Left ventricle myocardium superior (tissue), 1 donor: Measurements from ENCODE around the gene RMI2. TPM values are rescaled to one million over a fixed set of nuclear protein-coding genes. Genes with fewer than 3 reads are reported as not detected.
"Not testable (repeated sequence)": the region's sequence is repeated elsewhere in the genome, so short reads cannot be mapped to it uniquely, and the experiment has no call there.

Source experiments
- ATAC-seq: fragments of 200-7000 bp; cut with Tn5 transposase; one replicate; pipeline ENCODE4 v1.9.1; 2020; ENCODE audit warnings: mild to moderate bottlenecking, moderate library complexity
- DNase-seq: peaks from one replicate; pipeline ENCODE4 v3.0.0-alpha.2; 2020
- intact Hi-C: fragments of 100-400 bp; cut with micrococcal nuclease; formaldehyde crosslinking; loops from one replicate; pipeline ENCODE4 v1.11.0; 2022
- total RNA-seq: library from RNA; stranded (reverse); fragmentation: NEBNext Ultra II Directional; extraction: Animal tissue kit (Norgen Biotek cat#: 25700); gene quantifications from one replicate; pipeline ENCODE4 v1.2.1, GENCODE V29; 2021
- donor health status: DM: no; HTN: yes; CAD: no; lungs with severe emphysema.

The RMI2 gene
- total RNA-seq, 1 donor from 2014 or later, result 0.45 TPM

DNA sequence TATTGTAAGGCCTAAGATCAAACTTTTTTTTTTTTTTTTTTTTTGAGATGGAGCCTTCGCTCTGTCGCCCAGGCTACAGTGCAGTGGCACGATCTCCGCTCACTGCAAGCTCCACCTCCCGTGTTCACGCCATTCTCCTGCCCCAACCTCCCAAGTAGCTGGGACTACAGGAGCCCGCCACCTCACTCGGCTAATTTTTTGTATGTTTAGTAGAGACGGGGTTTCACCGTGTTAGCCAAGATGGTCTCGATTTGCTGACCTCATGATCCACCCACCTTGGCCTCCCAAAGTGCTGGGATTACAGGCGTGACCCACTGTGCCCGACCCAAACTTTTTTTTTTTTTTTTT lies 25.6 kb downstream of the RMI2 start:
- ATAC-seq, intact Hi-C loops, DNase-seq: not testable (repeated sequence)

DNA sequence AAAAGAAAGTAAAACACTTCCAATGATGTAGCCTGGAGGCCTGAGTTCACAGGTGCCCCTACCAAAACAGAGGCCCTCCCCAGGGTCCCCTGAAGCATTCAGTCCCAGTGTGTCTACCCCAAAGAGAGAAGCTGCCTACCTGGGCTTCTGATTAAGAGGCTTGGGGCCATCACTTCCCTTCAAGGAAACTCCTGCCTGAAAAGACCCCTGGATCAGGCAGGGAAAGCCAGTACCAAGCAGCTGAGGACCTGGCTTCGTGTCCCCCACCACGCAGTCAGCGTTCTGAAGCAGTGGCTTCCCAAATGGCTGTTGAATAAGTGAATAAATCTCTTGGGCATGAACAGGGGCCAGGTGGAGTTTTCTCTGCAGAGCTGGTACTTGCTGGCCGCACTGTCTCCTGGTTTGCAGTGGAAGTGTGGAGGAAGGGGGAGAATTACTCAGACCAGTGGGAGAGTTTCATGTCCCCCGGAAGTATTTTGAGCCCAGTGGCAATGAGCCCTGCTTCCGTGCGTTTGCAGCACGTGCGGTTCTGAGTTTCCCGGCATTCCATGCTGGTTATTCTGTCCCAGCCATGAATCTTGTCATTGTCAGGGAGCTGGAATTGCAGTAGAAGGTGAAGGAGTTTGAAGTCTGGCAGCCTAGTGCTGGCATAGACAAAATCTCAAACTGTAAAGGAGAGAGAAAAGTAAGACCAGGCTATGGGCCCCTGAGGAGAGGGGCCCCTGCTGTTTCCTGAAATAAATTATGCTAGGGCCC lies 27.0 kb downstream of the RMI2 start:
- intact Hi-C loops, result no loop called here
- ATAC-seq, result no peak
- DNase-seq, result no peak

GRCh38 chr16:11372829-11373306 lies 27.6 kb downstream of the RMI2 start:
- intact Hi-C loops, result no loop called here
- no peak for DNase-seq
- ATAC-seq, result no peak

DNA sequence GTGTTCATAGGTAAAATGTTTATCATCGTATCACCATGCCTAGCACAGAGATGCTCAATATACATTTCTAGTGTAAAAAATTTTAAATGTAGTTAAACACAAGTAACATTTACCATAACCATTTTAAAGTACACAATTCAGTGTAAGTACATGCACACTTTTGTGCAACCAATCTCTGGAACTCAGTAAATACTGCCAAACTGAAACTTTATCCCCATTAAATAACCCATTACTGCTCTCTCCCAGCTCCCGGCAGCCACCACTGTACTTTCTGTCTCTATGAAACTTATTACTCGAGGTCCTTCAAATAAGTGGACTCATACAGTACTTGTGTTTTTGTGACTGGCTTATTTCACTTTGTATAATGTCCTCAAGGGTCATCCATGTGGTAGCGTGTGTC lies 29.0 kb downstream of the RMI2 start:
- ATAC-seq (no peak), DNase-seq (no peak)
- intact Hi-C loops, result no loop called here

DNA sequence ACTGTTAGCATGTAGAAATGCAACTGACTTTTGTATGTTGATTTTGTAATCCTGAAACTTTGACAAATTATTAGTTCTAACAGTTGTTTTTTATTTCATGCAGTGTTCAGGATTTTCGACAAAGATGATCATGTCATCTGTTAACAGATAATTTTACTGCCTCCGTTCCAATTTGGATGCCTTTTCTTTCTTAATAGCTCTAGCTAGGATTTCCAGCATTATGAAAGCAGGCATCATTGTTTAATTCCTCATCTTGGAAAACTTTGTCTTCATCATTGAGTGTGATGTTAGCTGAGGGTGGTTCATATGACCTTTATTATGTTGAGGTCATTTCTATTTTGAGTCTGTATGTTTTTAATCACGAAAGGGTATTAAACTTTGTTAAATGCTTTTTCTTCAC lies 31.9 kb downstream of the RMI2 start:
- intact Hi-C loops, result no loop called here
- ATAC-seq (no peak), DNase-seq (no peak)

- DNase-seq, result peak; percentile 7
- ATAC-seq, intact Hi-C loops: not testable (repeated sequence)
Measured at GRCh38 chr16:11378951-11379350, 33.7 kb downstream of the RMI2 start.

DNA sequence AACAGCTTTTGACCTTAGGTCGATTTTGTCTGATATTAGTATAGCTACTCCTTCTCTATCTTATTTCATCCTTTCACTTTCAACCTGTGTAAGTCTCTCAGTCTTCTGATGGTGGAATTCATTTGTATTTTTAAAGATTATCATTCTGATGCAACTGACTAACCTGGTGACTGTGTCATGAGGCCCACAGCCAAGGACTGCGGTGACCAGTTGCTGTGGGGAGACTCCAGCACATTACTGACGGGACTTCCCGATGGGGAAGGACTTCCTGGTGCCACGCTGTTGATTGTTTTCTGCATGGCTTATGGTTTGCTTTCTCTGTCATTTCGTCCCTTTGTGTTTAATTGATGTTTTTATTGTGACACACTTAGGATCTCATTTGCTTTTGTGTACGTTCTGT lies 34.2 kb downstream of the RMI2 start:
- DNase-seq (peak; percentile 6), ATAC-seq (no peak)
- intact Hi-C loops, result no loop called here

GRCh38 chr16:11380836-11381235 lies 35.6 kb downstream of the RMI2 start:
- intact Hi-C loops, result no loop called here
- no peak for ATAC-seq
- peak; percentile 3 for DNase-seq

DNA sequence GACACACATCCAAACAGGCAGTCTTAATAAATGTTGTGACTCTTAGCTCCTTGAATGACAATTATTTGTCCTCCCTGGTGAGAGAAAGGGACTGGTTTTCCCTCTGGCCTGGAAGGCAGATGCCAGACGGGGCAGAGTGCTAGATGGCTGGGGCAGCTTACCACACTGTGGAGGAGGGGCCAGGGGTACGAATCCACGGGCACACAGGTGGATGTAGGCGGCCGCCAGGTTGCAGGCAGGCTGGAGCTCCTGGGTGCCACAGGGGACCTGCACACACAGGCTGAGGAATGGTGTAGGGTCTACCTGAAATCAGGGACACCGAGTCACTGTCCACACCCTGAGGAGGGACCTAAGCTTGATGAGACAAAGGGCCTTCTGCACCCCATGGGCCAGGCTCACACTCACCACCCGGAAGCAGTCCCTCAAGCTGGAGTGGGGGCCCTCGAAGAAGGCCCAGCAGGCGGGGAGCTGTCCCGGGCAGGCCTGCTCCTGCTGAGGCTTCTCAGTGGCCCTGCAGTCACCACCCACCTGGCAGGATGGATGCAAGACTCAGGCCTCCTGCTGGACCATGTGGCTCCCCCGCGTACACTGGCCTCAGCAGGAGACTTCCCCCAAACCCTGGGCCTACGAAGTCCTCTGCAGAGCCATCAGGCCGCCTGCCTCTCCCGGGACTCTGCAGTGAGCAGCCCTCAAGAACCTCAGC lies 38.4 kb downstream of the RMI2 start:
- intact Hi-C loops, result no loop called here
- DNase-seq, result no peak

GRCh38 chr16:11384184-11384955 lies 39.1 kb downstream of the RMI2 start:
- intact Hi-C loops, result no loop called here
- DNase-seq, result no peak
- no peak for ATAC-seq

More for the DNA sequence above, 38.4 kb downstream of the RMI2 start:
- ATAC-seq, result no peak

DNA sequence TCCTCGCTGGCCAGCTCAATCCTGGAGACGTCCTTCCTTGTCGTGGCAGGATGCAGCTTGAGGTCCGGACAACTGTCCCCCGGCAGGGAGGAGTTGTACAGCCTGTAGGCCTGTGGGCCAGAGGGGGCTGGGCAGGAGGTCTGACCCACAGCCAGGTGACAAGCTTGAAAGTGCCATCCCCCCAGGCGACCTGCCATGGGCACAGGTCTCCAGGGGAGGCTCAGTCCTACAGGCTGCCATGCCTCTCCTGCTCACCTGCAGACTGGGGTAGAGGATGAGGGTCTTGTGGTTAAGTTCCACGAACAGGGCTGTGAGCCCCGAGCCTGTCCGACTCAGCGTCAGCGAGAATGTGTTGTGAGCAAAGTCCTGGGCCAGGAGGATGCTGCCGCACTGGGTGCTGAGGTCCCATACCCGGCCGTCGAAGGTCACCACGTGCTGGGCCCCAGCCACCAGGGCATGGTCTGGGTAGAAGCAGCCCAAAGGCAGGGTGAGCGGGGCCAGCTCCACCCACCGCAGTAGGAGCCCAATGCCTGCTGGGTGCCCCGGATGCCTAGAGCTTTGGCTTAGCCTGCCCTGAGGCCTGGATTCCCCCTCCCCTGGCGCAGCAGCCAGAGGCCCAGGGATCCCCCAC lies 39.8 kb downstream of the RMI2 start:
- intact Hi-C loops, result no loop called here
- no peak for DNase-seq

GRCh38 chr16:11386054-11386680 lies 40.9 kb downstream of the RMI2 start:
- intact Hi-C loops, result no loop called here
- DNase-seq (peak; percentile 19), ATAC-seq (no peak)

More for the DNA sequence above, 39.8 kb downstream of the RMI2 start:
- no peak for ATAC-seq

GRCh38 chr16:11386791-11387546 lies 41.7 kb downstream of the RMI2 start:
- intact Hi-C loops, result no loop called here
- DNase-seq (peak; percentile 64), ATAC-seq (peak; percentile 69)

DNA sequence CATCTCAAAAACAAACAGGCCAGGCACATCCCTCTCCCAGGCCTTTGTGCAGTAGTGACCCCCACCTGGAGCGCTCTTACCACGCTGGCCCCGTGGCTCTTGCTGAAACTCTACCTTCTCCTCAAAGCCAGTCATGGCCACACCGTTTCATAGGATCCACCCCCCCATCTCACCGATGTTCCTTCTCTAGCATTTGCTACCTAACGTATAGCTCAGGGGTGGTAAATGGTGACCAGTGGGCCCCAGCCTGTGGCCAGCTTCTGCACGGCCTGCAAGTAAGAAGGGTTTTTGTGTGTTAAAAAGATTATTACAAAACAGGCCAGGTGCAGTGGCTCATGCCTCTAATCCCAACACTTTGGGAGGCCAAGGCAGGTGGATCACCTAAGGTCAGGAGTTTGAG lies 43.8 kb downstream of the RMI2 start:
- ATAC-seq, result no peak
- intact Hi-C loops, result no loop called here
- DNase-seq, result peak; percentile 6

DNA sequence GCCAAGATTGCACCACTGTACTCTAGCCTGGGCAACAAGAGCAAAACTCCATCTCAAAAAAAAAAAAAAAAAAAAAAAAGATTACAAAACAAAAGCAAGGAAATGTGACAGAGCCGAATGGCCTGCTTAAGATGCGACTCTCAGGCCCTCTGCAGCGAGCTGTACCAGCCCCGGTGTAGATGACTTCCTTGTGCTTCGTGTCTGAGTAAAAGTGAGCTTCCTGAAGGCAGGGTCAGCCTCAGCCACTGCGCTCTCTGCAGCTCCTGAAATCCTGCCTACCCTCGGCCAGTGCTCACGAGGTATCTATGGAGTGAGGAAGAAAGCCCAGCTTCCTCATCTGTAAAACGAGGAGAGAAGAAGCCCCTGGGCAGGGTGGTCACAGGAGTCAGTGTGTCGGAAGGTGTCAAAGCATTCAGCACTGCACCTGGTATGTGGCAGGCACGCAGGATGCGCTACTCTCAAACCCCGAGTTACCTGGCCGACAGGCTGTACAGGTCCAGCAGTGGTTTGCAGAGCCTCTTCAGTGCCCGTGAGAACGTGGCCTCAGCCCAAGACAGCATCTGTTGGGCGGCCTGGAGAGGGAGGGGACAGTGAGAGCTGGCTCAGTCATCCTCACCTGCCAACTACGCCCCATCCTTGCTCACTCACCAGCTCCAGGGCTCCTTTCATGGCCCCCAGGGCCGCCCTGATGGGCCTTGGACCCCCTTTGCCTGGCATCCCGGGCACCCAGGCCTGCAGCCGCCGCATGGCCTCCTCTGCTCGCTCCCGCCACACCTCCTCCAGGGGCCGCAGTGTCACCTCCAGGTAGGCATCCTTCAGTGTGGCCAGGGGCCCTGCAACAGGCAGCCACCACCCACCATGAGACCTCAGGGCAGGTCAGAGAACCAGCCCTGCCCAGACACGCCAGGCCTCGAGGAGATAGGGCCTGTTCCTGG lies 44.6 kb downstream of the RMI2 start:
- no peak for ATAC-seq
- peak; percentile 23 for DNase-seq
- intact Hi-C loops, result no loop called here

- ATAC-seq (no peak), DNase-seq (peak; percentile 9)
- intact Hi-C loops, result no loop called here
Measured at GRCh38 chr16:11390573-11391495, 45.6 kb downstream of the RMI2 start.
